ENCODE results near the gene CDC5L.

The CDC5L gene

GRCh38 chr6:44373787-44374186, 13.7 kb upstream of the CDC5L start:
- DNase-seq (ENCODE audit: low spot score) = no peak

GRCh38 chr6:44375071-44375470, 12.4 kb upstream of the CDC5L start:
- no peak for DNase-seq (ENCODE audit: low spot score)

GRCh38 chr6:44377484-44377883, 10.0 kb upstream of the CDC5L start:
- DNase-seq (ENCODE audit: low spot score) = no peak

- no peak for DNase-seq (ENCODE audit: low spot score)
These were observed 9.5 kb upstream of the CDC5L start for GRCh38 chr6:44377971-44378370.

GRCh38 chr6:44381739-44382138, 5.8 kb upstream of the CDC5L start:
- no peak for DNase-seq (ENCODE audit: low spot score)

- no peak for DNase-seq (ENCODE audit: low spot score)
These were observed 1.1 kb upstream of the CDC5L start for GRCh38 chr6:44386364-44386928.

GRCh38 chr6:44386929-44387345, 569 bp upstream of the CDC5L start:
- no peak for DNase-seq (ENCODE audit: low spot score)

- DNase-seq (ENCODE audit: low spot score) = no peak
These were observed 605 bp downstream of the CDC5L start for GRCh38 chr6:44388135-44388487.

GRCh38 chr6:44388887-44389286, 1.4 kb downstream of the CDC5L start:
- DNase-seq (ENCODE audit: low spot score) = no peak

GRCh38 chr6:44390158-44390683, 2.7 kb downstream of the CDC5L start:
- no peak for DNase-seq (ENCODE audit: low spot score)

GRCh38 chr6:44395501-44395900, 8.0 kb downstream of the CDC5L start:
- DNase-seq (ENCODE audit: low spot score) = no peak

GRCh38 chr6:44396968-44397367, 9.5 kb downstream of the CDC5L start:
- no peak for DNase-seq (ENCODE audit: low spot score)

GRCh38 chr6:44397424-44398164, 10.1 kb downstream of the CDC5L start:
- DNase-seq (ENCODE audit: low spot score) = no peak

GRCh38 chr6:44399991-44400390, 12.5 kb downstream of the CDC5L start:
- DNase-seq (ENCODE audit: low spot score) = no peak

- no peak for DNase-seq (ENCODE audit: low spot score)
These were observed 13.1 kb downstream of the CDC5L start for GRCh38 chr6:44400572-44400971.

GRCh38 chr6:44401138-44401537, 13.6 kb downstream of the CDC5L start:
- no peak for DNase-seq (ENCODE audit: low spot score)

GRCh38 chr6:44404022-44404714, 16.7 kb downstream of the CDC5L start:
- DNase-seq (ENCODE audit: low spot score) = no peak

GRCh38 chr6:44404715-44405099, 17.2 kb downstream of the CDC5L start:
- no peak for DNase-seq (ENCODE audit: low spot score)

- DNase-seq (ENCODE audit: low spot score) = no peak
These were observed 20.6 kb downstream of the CDC5L start for GRCh38 chr6:44407951-44408670.

- DNase-seq (ENCODE audit: low spot score) = no peak
These were observed 21.8 kb downstream of the CDC5L start for GRCh38 chr6:44409207-44409794.

GRCh38 chr6:44410363-44410762, 22.9 kb downstream of the CDC5L start:
- DNase-seq (ENCODE audit: low spot score) = no peak

- DNase-seq (ENCODE audit: low spot score) = no peak
These were observed 23.6 kb downstream of the CDC5L start for GRCh38 chr6:44411141-44411540.

Measured in HuH-7 (cell line).